Fibroblast of lung (primary cell): Measurements from ENCODE around the gene RALY. TPM values are rescaled to one million over a fixed set of nuclear protein-coding genes. Genes with fewer than 3 reads are reported as not detected.

Experiments
- DNase-seq, 2 donors: peaks; one replicate each; pipeline versions ENCODE4 v3.0.0 to v3.0.0-alpha.2; 2010; ENCODE audit warnings: low read depth in 2 of 2
- H2AFZ ChIP-seq: 2 replicates; pipeline ENCODE4 v1.5.1; 2012; ENCODE audit warnings: low read length, control low read depth, inconsistent platforms
- H3K27ac ChIP-seq: 2 replicates; pipeline ENCODE4 v1.5.1; 2011; ENCODE audit warnings: low read length, control low read depth; ENCODE audit not compliant: insufficient read depth
- H3K27me3 ChIP-seq: 2 replicates; pipeline ENCODE4 v1.5.1; 2011; ENCODE audit warnings: mild to moderate bottlenecking, low read length; ENCODE audit not compliant: control insufficient read depth, insufficient read depth
- H3K36me3 ChIP-seq: 2 replicates; pipeline ENCODE4 v1.5.1; 2011; ENCODE audit warnings: low read length; ENCODE audit not compliant: control insufficient read depth, insufficient read depth
- H3K4me1 ChIP-seq: 2 replicates; pipeline ENCODE4 v1.5.1; 2011; ENCODE audit warnings: low read length; ENCODE audit not compliant: control insufficient read depth, insufficient read depth; ENCODE audit errors: extremely low read depth
- H3K4me2 ChIP-seq: 2 replicates; pipeline ENCODE4 v1.5.1; 2011; ENCODE audit warnings: low read length, control low read depth; ENCODE audit not compliant: insufficient read depth; ENCODE audit errors: extremely low read depth
- H3K4me3 ChIP-seq, 4 experiments: fragments of 200-600 bp in 1 of 4; sonication (generic) in 1 of 4; replicated peaks in 1 of 4; 2 replicates each; pipeline ENCODE4 v1.5.1; 2011 to 2016; ENCODE audit warnings: low read length in 4 of 4, low read depth in 3 of 4, mild to moderate bottlenecking in 3 of 4, control low read depth in 2 of 4, inconsistent platforms in 1 of 4, mixed read lengths in 1 of 4; ENCODE audit not compliant: insufficient read depth in 1 of 4; ENCODE audit errors: control extremely low read depth in 1 of 4
- H3K79me2 ChIP-seq: 2 replicates; pipeline ENCODE4 v1.5.1; 2012; ENCODE audit warnings: mild to moderate bottlenecking, low read length, inconsistent platforms; ENCODE audit not compliant: control insufficient read depth, insufficient read depth
- H3K9ac ChIP-seq: 2 replicates; pipeline ENCODE4 v1.5.1; 2011; ENCODE audit warnings: mild to moderate bottlenecking, low read length, control low read depth; ENCODE audit not compliant: insufficient read depth
- H3K9me3 ChIP-seq: 2 replicates; pipeline ENCODE4 v1.5.1; 2012; ENCODE audit warnings: low read depth, low read length; ENCODE audit not compliant: control insufficient read depth, insufficient read depth
- H4K20me1 ChIP-seq: 2 replicates; pipeline ENCODE4 v1.5.1; 2011; ENCODE audit warnings: low read length; ENCODE audit not compliant: control insufficient read depth, insufficient read depth; ENCODE audit errors: extremely low read depth
- CTCF ChIP-seq, 2 donors: IDR thresholded peaks in 1 of 2; conservative IDR thresholded peaks in 1 of 2; 1 replicate in 1 of 2; 2 replicates in 1 of 2; pipeline ENCODE4 v1.5.1; 2011 to 2012; ENCODE audit warnings: low read length in 2 of 2, control low read depth in 1 of 2, inconsistent platforms in 1 of 2, low read depth in 1 of 2, mild to moderate bottlenecking in 1 of 2
- EZH2 ChIP-seq: IDR thresholded peaks from 2 replicates; pipeline ENCODE4 v1.5.1; 2012; ENCODE audit warnings: low read length, control low read depth, mild to moderate bottlenecking; ENCODE audit errors: missing control alignments
- polyA minus RNA-seq: library from RNA; depleted of rRNA, polyadenylated mRNA; stranded (reverse); fragments of >200 nt; gene quantifications from 2 replicates; pipeline ENCODE4 v1.2.3, GENCODE V29; 2011; ENCODE audit warnings: low replicate concordance
- polyA plus RNA-seq, 2 donors: library from polyadenylated mRNA; depleted of rRNA in 1 of 2; stranded (reverse) in 1 of 2; unstranded in 1 of 2; fragments of >200 nt; gene quantifications; 2 replicates each; pipeline ENCODE4 v1.2.1, GENCODE V29; 2011 to 2012; ENCODE audit warnings: missing spikeins in 1 of 2
- total RNA-seq: library from RNA; depleted of rRNA; stranded (reverse); fragments of >200 nt; gene quantifications from 2 replicates; pipeline ENCODE4 v1.2.1, GENCODE V29; 2014

The RALY gene
- total RNA-seq (54.2 and 57.1 TPM in 2 replicates), polyA plus RNA-seq (54.5 and 70.6 TPM in 2 replicates), polyA minus RNA-seq (80.5 and 110 TPM in 2 replicates)
- 89.9 and 133 TPM in 2 replicates for polyA plus RNA-seq (2012)

GRCh38 chr20:33993576-33994221 is at the start of gene RALY:
Gene RALY (plus strand): TSS chr20:33993911. CDS start chr20:34072075, 78,164 bp downstream.
- Histone ChIP-seq H3K36me3 (no peaks in the 10 kb centered on the region), H3K27ac (peak within 1 kb of the TSS; percentile 94), H3K4me2 (peak within 1 kb of the TSS; percentile 98), H3K27me3 (no peaks in the 10 kb centered on the region), H3K79me2 (peaks cover 43% of the 10 kb centered on the region), H3K4me1 (peaks cover 6% of the 10 kb centered on the region), H3K9me3 (no peaks in the 10 kb centered on the region), H3K9ac (peak within 1 kb of the TSS; percentile 93), H4K20me1 (peaks cover 2% of the 10 kb centered on the region), H3K4me3 (peak within 1 kb of the TSS; percentile 80 to 98 (median 90)), H2AFZ (peak within 1 kb of the TSS; percentile 95)
- DNase-seq = peak; percentile 48 to 50
- TF ChIP-seq EZH2 (no peak), CTCF (conservative IDR thresholded peaks at IDR 0.05 in 1 of 2, IDR thresholded peaks at IDR 0.05 in 1 of 2; ENCODE audit: low read depth in 1 of 2, low read length in 2 of 2) (no peak)

- Histone ChIP-seq H3K79me2 (no peaks in the 10 kb centered on the region), H3K4me2 (no peak overlapping the region), H3K27ac (no peak overlapping the region), H3K36me3 (no peaks in the 10 kb centered on the region), H3K4me1 (no peaks in the 10 kb centered on the region), H3K9ac (no peak overlapping the region), H3K4me3 (no peak overlapping the region), H4K20me1 (no peaks in the 10 kb centered on the region), H3K27me3 (peaks cover 2% of the 10 kb centered on the region), H3K9me3 (no peaks in the 10 kb centered on the region), H2AFZ (no peak overlapping the region)
- peak in 1 of 2 donors; percentile 11 for DNase-seq
- TF ChIP-seq EZH2 (no peak), CTCF (conservative IDR thresholded peaks at IDR 0.05 in 1 of 2, IDR thresholded peaks at IDR 0.05 in 1 of 2; ENCODE audit: low read depth in 1 of 2, low read length in 2 of 2) (no peak)
Measured at GRCh38 chr20:33944914-33945313, 48.8 kb upstream of the RALY start.

- peak; percentile 65 to 83 for DNase-seq
- H3K4me1 ChIP-seq = no peaks in the 10 kb centered on the region
Measured at GRCh38 chr20:33945391-33946081, 48.2 kb upstream of the RALY start.

More at GRCh38 chr20:33945391-33946081, 48.2 kb upstream of the RALY start:
- Histone ChIP-seq H3K4me3 (no peak overlapping the region), H2AFZ (no peak overlapping the region), H3K9me3 (no peaks in the 10 kb centered on the region), H4K20me1 (no peaks in the 10 kb centered on the region), H3K27me3 (peaks cover 2% of the 10 kb centered on the region), H3K27ac (no peak overlapping the region), H3K36me3 (no peaks in the 10 kb centered on the region), H3K4me2 (no peak overlapping the region), H3K9ac (no peak overlapping the region), H3K79me2 (no peaks in the 10 kb centered on the region)
- TF ChIP-seq CTCF (conservative IDR thresholded peaks at IDR 0.05 in 1 of 2, IDR thresholded peaks at IDR 0.05 in 1 of 2; ENCODE audit: low read depth in 1 of 2, low read length in 2 of 2) = no peak
- no peak for TF ChIP-seq EZH2
